ENCODE results near the gene VSTM2A. TPM values are rescaled to one million over a fixed set of nuclear protein-coding genes. Genes with fewer than 3 reads are reported as not detected.
A peak's percentile ranks its signal among the peaks of the same experiment; 100 is the strongest.
"Not testable (repeated sequence)": the region's sequence is repeated elsewhere in the genome, so short reads cannot be mapped to it uniquely, and the experiment has no call there.

Gene VSTM2A, protein sequence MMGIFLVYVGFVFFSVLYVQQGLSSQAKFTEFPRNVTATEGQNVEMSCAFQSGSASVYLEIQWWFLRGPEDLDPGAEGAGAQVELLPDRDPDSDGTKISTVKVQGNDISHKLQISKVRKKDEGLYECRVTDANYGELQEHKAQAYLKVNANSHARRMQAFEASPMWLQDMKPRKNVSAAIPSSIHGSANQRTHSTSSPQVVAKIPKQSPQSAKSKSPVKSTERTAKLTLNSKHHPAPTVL
- total RNA-seq = under 1 TPM in 1 of 4 donors, not detected in 3; 0.84 TPM

GRCh38 chr7:54541669-54542625, at the start of gene VSTM2A:
Gene VSTM2A, plus strand, starts transcription at chr7:54542375. Its CDS starts 356 bp downstream, at chr7:54542731.
- Histone ChIP-seq H3K4me3 (peak within 1 kb of the TSS in 3 of 4 donors; percentile 8 to 42 (median 20)), H3K9me3 (no peaks in the 10 kb centered on the region), H3K36me3 (no peaks in the 10 kb centered on the region), H3K27me3 (peaks cover 0 to 77% of the 10 kb centered on the region in 2 donors), H3K4me1 (peaks cover 0 to 45% (median 0%) of the 10 kb centered on the region in 4 donors), H3K27ac (no peak within 1 kb of the TSS)
- 1 to 2% methylated on average over 46 to 53 of the region's 64 CpGs for WGBS, 2 donors
- DNase-seq (ENCODE audit: low spot score in 2 of 2) = no peak
- TF ChIP-seq CTCF (IDR thresholded peaks at IDR 0.05) (no peak), EP300 (IDR thresholded peaks at IDR 0.05) (no peak), POLR2A (IDR thresholded peaks at IDR 0.05) (no peak)

- H3K27ac ChIP-seq; H3K4me1 ChIP-seq; H3K4me3 ChIP-seq; DNase-seq (ENCODE audit: low spot score in 2 of 2); H3K36me3 ChIP-seq; H3K9me3 ChIP-seq; H3K27me3 ChIP-seq: not testable (repeated sequence)
- WGBS, 2 donors = 81 to 92% methylated on average over 10 to 12 of the region's 12 CpGs
Measured at GRCh38 chr7:54504531-54504930, 37.6 kb upstream of the VSTM2A start.

DNA sequence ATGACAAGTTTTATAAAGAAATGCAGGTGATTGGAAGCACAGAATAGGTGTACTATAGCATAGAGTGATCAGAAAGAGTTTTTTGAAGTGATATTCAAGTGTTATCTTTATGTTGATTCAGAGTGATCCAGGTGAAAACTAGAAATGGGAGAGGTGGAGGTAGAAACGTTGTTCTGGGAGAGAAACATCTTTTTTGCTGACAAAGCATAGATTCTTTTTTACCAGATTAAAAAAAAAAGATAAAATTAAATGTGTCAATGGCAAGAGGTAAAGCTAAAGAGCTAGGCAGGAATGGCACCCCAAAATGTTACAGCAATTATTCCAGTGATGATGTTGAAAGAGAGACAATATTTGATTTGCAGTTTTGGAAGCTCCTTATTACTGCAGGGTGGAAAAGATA, 12.6 kb upstream of the VSTM2A start:
- no peak for DNase-seq (ENCODE audit: low spot score in 2 of 2)
- H3K9me3 ChIP-seq = no peaks in the 10 kb centered on the region
- TF ChIP-seq EP300 (IDR thresholded peaks at IDR 0.05) = no peak
- TF ChIP-seq POLR2A (IDR thresholded peaks at IDR 0.05) = no peak
- no peaks in the 10 kb centered on the region for H3K27me3 ChIP-seq
- no peak overlapping the region for H3K4me3 ChIP-seq
- WGBS, 2 donors = 40 to 45% methylated on average over 1 of the region's 1 CpG
- no peak overlapping the region for H3K27ac ChIP-seq
- no peaks in the 10 kb centered on the region for H3K36me3 ChIP-seq
- no peaks in the 10 kb centered on the region for H3K4me1 ChIP-seq

DNA sequence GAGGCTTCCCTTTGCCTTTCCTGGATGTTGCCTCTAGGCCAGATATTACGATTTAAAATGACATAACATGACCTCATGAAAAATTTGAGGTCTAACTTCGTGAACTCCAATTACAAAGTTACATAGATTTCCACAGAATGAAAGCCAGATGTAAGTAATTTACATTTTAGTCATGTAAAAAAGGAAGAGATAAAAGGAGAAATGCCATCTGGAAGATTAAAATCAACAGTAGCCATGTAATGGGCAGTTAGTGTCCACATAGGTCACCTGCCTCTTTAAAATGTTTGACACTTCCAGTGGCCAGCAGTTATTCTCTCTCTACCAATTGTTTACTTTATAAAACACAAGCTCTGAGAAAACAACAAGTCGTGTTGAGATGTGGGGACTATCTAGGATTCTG, 4.1 kb upstream of the VSTM2A start:
- 30 to 44% methylated on average over 3 of the region's 3 CpGs for WGBS, 2 donors
- no peak for DNase-seq (ENCODE audit: low spot score in 2 of 2)
- Histone ChIP-seq H3K4me1 (peaks cover 0 to 19% (median 0%) of the 10 kb centered on the region in 4 donors), H3K9me3 (no peaks in the 10 kb centered on the region), H3K36me3 (no peaks in the 10 kb centered on the region), H3K27ac (no peak overlapping the region), H3K27me3 (peaks cover 0 to 41% of the 10 kb centered on the region in 2 donors), H3K4me3 (no peak overlapping the region)
- TF ChIP-seq POLR2A (IDR thresholded peaks at IDR 0.05) (no peak), CTCF (IDR thresholded peaks at IDR 0.05) (no peak), EP300 (IDR thresholded peaks at IDR 0.05) (no peak)

DNA sequence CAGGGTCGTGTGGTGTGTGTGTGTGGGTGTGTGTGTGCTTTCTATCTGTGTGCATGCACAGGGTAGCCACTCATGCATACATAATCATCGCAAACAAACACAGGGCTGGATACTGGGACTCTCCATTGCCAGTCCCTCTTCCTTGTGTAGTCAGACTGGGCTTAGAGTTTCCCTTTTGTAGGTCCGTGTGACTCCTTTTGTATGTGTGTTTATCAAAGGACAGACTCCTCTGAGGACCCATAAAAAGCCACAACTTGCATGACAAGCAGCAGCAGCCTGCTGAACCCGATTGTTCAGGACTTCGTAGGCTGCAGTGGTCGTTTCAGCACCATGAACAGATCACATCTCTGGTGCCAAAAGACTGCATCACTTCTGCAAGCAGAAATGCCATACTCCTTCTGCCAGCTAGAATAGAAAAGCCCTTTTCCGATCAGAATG, 895 bp downstream of the VSTM2A start:
- peaks cover 0 to 47% (median 0%) of the 10 kb centered on the region in 4 donors for H3K4me1 ChIP-seq
- H3K9me3 ChIP-seq = no peaks in the 10 kb centered on the region
- H3K27ac ChIP-seq = no peak overlapping the region
- peaks cover 0 to 78% of the 10 kb centered on the region in 2 donors for H3K27me3 ChIP-seq
- TF ChIP-seq POLR2A (IDR thresholded peaks at IDR 0.05) (no peak), EP300 (IDR thresholded peaks at IDR 0.05) (no peak)
- no peak for DNase-seq (ENCODE audit: low spot score in 2 of 2)
- 7 to 8% methylated on average over 7 of the region's 7 CpGs for WGBS, 2 donors
- H3K4me3 ChIP-seq = no peak overlapping the region
- H3K36me3 ChIP-seq = no peaks in the 10 kb centered on the region

- TF ChIP-seq POLR2A (IDR thresholded peaks at IDR 0.05) (no peak), EP300 (IDR thresholded peaks at IDR 0.05) (no peak), CTCF (IDR thresholded peaks at IDR 0.05) (no peak)
Measured at GRCh38 chr7:54544149-54544526, 2.0 kb downstream of the VSTM2A start.

More at GRCh38 chr7:54544149-54544526, 2.0 kb downstream of the VSTM2A start:
- Histone ChIP-seq H3K4me1 (peaks cover 0 to 47% (median 0%) of the 10 kb centered on the region in 4 donors), H3K36me3 (no peaks in the 10 kb centered on the region), H3K9me3 (no peaks in the 10 kb centered on the region), H3K27ac (no peak overlapping the region), H3K27me3 (peaks cover 0 to 76% of the 10 kb centered on the region in 2 donors), H3K4me3 (no peak overlapping the region)
- no peak for DNase-seq (ENCODE audit: low spot score in 2 of 2)
- WGBS, 2 donors = 10 to 16% methylated on average over 3 of the region's 3 CpGs

Data from tibial nerve (tissue), 4 donors.